ENCODE data around the gene SUPT20HL1.

SUPT20HL1 gene

GRCh38 chrX:24399550-24399949 lies 39.1 kb downstream of the SUPT20HL1 start:
- no peak for DNase-seq

GRCh38 chrX:24405959-24406358 lies 45.5 kb downstream of the SUPT20HL1 start:
- DNase-seq = no peak
